NCI-H510A treated with DMSO at 0.1 percent for 48 hours (cell line): Measurements from ENCODE around the gene CDKN2A.

Experiments used
- DNase-seq: peaks from one replicate; lab custom pipeline; 2025; lab: John Stamatoyannopoulos, UW

Gene CDKN2A

DNA sequence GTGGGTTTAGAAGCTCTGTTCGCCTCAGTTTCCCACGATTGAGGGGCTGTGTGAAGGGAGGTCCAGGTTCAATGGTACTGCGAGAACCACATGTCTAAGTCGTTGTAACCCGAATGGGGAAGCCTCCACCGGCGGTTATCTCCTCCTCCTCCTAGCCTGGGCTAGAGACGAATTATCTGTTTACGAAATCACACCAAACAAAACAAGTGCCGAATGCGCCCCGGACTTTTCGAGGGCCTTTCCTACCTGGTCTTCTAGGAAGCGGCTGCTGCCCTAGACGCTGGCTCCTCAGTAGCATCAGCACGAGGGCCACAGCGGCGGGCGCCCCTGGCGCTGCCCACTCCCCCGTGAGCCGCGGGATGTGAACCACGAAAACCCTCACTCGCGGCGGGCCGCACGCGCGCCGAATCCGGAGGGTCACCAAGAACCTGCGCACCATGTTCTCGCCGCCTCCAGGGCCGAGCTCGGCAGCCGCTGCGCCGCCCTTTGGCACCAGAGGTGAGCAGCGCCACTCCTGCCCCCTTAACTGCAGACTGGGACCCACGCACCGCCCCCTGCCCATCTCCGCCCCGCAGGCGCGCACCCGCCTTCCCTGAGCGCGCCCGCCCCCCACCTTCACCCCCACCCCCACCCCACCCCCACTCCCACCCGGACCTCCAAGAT is at the start of gene CDKN2A:
TSS of gene CDKN2A (minus strand) at position 500 of the 663 bp plus-strand sequence.
- peak; percentile 79 for DNase-seq

DNA sequence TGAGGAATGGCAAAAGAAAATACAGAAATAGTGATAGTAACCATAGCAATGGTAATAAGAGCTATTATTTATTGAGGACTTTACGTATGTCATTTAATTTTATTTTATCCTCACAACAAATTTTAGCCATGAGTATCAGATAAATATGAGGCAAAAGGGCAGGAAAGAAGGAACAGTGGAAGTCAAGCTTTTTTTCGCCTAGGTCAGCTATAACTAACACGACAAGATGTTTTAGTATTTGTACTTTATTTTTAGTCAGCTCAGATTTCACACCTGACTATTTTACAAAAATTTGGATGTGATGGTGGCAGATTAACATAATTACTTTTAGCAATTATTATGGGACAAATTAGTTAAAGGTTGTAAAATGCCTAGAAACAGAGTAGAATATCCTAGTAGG is 49.7 kb upstream of the CDKN2A start:
- DNase-seq: no peak

DNA sequence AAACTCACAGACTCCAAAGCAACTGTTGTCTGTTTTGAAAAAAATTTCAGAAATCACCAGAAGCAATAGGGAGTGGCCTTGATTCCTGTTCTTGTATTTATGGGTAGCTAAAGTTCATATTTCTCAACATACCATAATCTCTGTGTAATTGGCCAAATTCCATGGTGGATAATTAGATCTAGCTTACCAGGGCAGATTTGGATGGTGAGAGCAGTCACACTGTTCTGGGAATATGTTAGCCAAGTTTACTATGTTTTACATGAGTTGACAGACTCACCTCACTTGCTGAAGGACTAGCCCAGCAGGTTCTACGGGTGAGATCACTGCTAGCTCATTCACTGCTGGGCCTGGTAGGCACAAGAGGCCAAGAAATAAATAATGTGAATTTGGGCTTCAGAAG is 47.6 kb upstream of the CDKN2A start:
- DNase-seq: peak; percentile 40

DNA sequence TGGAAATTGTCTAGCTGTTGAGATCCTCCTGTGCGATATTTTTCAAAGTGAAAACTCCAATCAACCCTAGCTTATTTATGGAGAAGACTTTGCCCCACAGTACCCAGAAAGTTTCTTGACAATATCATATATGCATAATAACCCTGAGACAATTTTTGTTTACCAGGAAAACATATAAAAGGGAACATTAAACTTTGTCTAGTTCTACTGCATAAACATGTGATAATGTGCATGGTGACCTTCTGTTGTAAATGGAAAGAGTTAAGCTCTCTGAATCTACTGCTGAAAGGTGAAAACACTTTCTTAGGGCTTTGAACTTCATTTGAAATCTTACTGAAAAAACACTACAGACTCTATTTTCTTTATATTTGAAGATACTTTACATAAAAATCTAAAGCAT is 47.2 kb upstream of the CDKN2A start:
- no peak for DNase-seq

DNA sequence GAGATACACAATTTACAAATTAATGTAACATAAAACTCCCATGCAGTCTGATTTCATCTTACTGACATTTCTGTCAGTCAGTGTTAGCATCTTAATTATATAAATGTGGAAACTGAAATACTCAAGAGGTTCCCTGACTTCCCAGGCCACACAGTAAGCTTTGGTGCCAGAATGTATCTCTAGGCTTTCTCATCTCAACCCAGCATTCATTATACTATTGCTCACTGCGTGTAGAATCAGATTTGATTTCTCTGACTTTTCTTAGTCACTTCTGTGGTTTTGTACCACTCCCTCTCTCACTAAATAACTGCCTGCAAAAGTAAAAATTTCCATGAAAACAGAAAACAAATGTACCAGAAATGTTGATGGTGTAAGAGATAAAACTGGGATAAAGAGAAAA is 46.6 kb upstream of the CDKN2A start:
- no peak for DNase-seq

DNA sequence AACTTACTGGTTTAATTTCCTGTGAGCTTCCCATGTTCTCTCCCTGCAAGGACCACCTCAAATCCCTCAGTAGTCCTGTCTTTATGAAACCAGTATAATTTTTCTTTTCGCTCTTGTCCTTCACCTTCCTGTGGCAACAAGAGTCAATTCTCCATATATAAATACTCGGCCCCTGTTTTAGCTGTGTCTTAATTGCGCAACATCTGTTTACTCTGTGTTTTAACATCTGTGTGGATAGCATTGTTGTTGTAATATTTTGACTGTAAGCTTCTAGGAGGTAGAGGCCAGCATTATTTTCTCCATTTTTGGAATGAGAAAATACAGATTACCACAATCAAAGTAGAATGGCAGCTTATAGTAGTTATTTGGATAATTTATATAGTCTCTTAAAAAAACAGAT is 45.1 kb upstream of the CDKN2A start:
- DNase-seq: no peak

DNA sequence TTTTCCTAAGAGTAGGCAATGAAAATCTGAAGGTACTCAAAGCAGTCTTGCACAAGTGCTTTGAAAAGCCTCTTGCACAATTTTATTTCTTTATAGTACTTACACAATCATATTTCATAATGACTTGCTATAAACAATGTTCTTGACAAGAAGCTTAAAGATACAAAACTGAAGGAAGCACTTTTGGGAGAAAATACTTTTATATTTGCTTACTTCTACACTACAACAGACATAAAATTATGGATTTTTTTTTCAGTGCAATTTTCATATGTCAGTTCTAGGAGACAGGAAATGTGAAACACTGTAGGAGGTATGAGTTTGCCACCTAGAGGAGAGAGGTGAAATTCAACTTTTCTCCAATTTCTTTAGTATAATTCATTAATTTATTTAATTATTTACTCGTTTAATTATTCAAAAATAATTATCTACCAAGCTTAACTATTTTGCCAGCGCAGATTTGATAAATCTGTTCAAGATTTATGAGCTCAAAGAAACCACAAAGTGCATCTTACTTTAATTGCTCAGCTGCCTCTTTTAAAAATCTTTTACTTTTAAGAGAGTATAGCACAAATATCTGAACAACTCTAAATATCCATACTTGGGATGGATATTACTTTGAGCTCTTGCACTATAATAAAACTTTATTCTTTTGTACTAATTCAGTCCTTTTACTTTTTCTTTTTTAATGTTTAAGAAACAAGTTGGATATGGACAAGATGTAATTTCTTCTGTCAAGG is 43.9 kb upstream of the CDKN2A start:
- peak; percentile 7 for DNase-seq

DNA sequence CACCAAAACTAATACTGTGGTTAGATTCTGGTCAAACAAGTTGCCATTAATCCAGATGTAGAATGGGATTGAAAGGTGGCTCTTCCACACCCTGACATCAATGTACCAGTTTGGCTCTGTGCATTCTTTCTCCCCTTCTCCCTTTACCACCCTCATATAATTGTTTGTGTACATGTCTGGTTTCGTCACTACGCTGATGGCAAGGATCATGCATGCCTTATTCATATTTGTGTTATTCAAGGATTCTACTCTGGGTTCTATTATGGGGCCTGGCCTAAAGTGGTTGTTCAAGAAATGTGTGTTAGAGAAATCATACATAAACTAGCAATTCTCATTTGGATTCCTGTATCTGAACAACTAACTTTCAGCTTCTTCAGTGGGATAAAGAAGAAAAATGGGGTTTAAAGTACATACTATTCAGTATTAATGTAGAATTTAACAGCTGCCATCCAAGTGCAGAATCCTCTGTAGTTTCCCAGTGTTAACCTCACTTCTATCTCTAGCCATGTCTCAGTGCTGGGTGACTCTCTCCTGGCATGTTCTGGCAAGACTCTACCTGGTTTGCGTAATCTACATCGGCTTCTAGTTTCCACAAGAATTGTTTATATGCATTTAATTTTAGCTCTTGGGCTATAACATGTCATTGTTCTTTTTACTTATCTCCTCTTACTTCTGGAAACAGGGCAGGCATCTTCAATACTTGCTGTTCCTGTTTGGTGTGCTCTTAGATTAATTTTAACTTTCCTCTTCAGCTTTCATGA is 42.9 kb upstream of the CDKN2A start:
- no peak for DNase-seq

DNA sequence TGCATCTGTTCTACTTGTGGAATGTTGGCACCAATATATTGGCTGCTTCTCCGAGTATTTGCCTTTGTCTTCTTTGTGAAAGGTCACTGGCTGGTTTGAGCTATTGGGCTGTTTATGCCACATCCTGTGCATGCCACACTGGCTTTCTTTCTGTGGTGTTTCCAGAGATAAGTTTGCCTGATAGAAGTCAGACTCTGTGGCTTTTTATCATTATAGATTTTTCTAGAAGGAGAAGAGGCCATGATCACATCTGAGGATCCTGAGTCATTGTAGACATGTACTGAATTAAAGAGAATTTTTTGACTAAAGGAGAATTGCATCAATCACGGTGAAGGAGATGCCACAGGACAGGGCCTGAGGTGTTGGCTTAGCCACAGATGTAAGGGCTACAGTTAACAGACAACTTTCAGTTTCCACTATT is 41.4 kb upstream of the CDKN2A start:
- DNase-seq: no peak

DNA sequence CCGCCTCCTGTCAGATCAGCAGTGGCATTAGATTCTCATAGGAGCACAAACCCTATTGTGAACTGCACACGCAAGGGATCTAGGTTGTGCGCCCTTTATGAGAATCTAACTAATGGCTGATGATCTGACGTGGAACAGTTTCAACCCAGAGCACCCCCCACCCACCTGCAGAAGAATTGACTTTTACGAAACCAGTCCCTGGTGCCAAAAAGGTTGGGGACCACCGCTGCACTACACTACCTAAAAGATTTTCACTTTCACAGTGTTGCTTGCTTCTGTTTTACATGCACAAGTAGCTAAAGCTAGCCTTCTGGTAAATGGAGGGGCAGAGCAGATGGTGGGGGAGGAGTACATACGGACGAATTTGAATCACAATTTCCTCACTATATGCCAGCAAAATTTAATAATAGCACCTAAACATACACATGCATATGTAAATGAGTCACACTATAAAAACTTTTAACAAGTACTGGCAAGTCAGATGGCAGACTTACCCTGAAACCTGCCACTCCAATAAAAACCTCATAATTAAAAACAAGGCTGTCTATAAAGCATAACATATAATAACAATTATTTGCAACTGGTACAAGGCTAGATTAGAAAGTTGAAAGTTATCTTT is 38.9 kb upstream of the CDKN2A start:
- no peak for DNase-seq

DNA sequence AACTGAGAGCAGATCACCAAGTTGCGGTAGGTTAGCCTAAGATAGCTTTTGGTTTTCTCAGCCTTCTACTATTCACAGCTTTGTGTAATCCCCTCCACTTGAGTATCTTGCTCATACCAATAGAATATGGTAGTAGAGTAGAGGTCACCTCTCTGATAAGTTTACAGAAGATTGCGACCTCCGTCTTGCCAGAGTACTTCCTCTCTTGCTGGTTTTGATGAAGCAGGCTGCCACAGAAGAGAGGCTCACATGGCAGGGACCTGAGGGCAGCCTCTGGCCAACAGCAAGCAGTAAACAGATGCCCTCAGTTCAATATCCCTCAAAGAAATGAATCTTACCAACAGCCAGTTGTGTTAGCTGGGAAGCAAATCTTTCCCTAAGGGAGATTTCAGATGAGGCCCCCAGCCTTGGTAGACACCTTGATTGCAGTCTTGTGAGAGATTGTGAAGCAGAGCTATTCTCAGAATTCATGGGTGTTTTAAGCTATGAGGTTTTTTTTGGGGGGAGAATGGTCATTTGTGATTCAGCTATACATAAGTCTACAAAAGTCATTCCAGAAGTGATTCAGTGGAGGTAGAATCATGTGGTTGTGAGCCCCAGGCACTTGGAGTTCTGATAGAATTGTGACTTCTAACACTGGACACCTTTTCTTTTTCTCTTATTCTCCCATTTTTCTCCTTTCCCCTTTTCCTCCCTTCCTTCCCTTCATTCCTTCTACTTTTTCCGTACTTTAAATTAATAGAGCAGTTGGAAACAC is 37.6 kb upstream of the CDKN2A start:
- no peak for DNase-seq

DNA sequence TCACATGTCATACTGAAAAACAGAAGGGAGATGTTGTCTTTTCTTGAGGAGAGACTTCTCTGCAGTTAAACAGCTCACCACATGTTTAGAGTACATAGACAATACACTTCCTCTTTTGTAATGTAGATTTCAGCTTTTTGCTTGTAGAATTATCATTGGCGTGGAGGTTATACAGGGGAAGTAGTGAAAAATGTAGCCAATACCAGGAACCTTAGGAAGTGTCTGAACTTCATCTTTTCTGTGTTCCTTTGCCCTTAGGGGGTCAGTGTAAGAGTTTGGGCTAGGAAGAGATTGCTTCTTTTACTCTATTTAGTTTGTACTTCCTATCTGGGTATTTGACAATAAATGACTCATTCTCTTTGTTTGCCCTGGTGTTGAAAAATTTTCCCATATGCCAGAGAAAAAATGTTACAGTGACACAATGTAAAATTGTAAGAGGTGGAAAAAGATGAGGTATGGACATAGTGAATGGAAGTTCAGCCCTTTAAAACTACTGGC is 36.0 kb upstream of the CDKN2A start:
- no peak for DNase-seq

DNA sequence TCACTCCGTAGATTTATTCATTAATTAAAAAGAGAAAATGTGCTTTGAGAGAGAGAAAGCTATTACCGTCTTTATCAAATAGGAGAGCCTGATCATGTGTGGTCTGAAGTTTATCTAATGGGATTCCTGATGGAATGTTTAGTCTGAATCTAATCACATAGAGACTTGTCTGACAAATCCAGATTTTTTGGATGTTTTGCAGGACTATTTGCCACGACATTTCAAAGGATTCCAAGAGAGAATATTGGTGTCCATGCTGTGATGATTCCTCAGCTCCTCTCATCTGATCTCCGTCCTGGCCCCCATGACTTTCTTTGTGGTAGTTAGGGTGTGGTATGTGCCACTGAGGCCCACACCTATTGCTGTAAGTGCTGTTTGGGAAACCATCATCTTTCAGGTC is 35.0 kb upstream of the CDKN2A start:
- no peak for DNase-seq

DNA sequence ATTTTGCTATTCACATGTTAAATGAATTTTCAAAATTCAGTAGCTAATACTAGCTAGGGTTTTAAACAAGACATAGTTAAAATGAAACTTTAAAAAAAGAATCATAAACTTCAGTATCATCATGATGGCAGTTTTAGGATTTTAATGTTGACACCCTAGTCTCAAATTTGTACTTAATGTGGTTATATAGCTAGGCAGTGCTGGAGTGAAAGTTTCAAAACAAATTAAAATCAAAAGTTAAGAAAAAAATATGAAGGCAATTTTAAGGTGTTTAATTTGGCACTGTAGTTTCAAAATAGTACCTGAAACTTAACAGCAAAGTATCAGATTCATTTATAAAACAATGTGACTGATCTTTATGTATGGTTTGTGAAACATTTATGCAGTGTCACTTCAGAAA is 34.2 kb upstream of the CDKN2A start:
- DNase-seq: no peak

DNA sequence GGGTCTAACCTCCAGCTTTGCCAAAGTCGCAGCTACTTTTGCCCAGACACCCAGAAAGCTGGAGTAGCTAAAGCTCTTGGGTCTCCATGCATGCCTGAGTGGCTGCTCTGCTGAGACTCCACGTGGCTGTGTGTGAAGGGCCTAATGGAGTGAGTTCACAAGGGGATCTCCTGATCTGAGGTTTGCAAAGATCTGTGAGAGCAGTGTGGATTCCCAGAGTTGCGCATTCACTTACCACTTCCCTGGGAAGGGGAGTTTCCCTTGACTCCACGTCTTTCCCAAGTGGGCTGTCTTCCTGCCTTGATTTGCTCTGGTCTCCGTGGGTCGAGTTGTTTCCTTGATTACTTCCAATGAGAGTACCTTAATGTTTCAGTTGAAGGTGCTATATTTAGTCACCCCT is 32.5 kb upstream of the CDKN2A start:
- no peak for DNase-seq

DNA sequence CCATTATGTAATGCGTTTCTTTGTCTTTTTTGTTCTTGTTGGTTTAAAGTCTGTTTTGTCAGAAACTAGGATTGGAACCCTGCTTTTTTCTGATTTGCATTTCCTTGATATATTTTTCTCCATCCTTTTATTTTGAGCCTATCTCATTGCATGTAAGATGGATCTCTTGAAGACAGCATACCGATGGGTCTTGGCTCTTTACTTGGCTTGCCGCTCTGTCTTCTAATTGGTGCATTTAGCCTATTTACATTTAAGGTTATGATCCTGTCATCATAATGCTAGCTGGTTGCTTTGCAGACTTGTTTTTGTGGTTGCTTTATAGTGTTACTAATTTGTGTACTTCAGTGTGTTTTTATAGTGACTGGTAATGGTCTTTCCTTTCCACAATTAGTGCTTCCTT is 28.2 kb upstream of the CDKN2A start:
- no peak for DNase-seq

DNA sequence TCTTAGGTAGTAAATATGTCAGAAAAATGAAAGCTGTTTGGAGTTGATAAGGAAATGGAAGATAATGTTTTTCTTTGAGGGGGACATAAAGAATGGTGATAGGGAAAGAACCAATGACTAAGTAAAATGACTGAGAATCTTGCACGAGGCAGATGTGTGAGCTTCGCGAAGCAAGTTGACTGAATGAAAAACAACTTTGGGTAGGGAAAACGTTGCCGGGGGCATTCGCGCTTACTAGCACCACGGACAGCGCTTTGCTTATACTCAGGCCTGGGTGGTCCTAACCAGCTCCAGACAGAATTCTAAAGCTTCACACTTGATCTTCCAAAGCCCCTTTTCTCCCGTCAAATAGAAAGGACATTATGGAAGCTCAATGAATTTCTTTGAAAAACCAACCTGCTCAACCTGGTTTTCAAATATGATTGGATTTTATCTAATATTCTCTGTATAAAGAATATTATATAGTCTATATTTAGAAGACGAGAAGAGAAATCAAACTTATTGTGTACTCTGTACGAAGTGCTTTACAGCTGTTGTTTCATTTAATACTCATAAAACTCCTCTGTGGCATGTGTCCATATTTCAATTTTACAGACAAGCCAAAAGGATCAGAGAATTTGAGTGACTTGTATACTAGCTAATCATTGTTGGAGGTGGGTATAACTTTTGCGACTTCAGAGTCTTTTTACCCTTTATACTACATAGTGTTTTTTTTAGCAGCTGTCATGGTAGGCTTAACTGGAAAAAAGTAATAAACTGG is 16.9 kb upstream of the CDKN2A start:
- DNase-seq: no peak

DNA sequence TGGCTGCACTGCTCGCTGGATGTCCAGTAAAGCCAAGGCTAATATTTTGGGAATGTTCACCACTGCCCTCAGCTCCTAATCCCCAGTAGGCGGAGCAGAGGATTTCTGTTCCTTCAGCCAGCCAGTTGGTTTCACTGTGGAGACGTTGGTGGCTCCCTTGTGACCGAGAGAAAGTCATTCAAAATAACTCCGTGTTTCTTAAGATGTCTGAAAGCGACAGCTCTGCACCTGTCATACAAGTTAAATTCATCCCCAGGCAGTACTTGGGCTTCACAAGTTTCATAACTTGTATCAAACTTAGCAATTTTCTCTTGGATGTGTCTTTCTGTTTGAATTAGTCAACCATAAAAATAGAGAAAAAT is 15.3 kb upstream of the CDKN2A start:
- DNase-seq: no peak

DNA sequence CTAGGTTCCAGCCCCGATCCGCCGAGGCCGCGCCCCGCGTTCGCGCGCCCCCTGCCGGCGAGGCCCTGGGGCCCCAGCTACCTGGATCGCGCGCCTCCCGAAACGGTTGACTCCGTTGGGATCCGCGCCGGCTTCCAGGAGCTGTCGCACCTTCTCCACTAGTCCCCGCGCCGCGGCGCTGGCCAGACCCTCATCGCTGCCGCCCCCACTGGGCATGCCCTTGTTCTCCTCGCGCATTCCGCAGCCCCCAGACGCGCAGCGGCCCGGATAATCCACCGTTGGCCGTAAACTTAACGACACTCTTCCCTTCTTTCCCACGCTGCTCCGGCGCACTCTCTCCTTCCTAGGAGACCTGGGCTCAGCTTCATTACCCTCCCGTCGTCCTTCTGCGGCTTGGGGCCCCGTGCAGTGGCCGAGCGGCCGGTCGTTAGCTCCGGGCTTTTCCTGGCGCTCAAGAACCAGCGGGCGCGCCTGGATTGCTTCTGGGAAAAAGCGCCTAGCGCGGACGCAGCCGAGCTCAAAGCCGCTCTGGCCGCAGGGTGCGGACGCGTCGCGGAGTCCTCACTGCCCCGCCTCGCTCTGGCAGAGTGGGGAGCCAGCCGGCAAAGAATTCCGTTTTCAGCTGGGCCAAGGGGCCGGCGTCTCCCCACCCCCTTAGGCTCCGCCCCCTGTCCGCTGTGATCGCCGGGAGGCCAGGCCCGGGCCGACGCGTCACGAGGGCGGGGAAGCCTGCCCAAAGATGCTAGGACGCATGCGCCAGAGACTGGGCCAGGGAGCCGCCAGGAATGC is 14.7 kb upstream of the CDKN2A start, which contains the start of gene CDKN2B:
TSS of gene CDKN2B (minus strand) at position 589 of the 789 bp plus-strand sequence. CDS start at position 237, 352 bp downstream.
- DNase-seq: peak; percentile 77

DNA sequence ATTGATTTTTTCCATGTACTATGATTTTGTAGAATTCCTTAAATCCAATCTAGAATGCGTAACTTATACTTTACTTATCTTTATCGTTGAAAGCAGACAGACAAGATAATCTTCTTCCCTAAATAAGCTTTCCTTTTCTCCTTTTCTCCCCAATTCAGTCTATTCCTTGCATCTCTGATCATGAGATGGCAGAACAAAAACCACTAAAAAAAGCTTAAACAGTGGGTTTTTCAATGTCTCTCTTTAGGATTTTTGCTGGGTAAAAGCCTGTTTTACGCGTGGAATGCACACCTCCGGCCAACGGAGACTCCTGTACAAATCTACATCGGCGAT is 14.2 kb upstream of the CDKN2A start:
- DNase-seq: peak; percentile 48
